ENCODE results near the gene FHL1.

DNA sequence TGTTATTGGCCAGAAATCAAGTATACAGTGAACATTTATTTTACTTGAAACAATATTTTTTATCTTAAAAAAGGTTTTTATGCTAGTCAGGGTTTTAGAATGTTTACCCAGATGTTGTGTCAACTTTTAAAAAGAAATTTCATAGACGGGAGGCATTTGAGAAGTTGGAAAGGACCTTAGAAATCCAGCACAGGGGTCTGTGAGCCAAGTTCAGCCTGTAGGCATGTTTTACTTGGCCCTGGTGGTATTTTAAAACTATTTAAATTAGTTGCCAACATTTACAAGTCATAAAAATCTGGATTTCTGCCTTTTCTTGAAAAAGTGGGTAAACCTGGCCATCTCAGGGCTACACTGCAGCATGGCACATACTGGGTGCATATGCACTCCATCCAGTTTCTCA lies 25.5 kb upstream of the FHL1 start:
- no peak for TF ChIP-seq ZNF274 (IDR thresholded peaks at IDR 0.05; ENCODE audit: low read depth, low read length)
- no peak for TF ChIP-seq YY1 (IDR thresholded peaks at IDR 0.05; ENCODE audit: insufficient read depth, insufficient read length)

Data from NT2/D1 (cell line).